Measurements from ENCODE around the gene CYSRT1.

CYSRT1 gene

GRCh38 chr9:137229903-137230704, 5.1 kb downstream of the CYSRT1 start:
- no peak for DNase-seq (ENCODE audit: low read depth)
- H3K4me3 ChIP-seq (ENCODE audit: low read length): no peak overlapping the region
- TF ChIP-seq, protein P1, sequence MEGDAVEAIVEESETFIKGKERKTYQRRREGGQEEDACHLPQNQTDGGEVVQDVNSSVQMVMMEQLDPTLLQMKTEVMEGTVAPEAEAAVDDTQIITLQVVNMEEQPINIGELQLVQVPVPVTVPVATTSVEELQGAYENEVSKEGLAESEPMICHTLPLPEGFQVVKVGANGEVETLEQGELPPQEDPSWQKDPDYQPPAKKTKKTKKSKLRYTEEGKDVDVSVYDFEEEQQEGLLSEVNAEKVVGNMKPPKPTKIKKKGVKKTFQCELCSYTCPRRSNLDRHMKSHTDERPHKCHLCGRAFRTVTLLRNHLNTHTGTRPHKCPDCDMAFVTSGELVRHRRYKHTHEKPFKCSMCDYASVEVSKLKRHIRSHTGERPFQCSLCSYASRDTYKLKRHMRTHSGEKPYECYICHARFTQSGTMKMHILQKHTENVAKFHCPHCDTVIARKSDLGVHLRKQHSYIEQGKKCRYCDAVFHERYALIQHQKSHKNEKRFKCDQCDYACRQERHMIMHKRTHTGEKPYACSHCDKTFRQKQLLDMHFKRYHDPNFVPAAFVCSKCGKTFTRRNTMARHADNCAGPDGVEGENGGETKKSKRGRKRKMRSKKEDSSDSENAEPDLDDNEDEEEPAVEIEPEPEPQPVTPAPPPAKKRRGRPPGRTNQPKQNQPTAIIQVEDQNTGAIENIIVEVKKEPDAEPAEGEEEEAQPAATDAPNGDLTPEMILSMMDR (conservative IDR thresholded peaks at IDR 0.05; ENCODE audit: low read length): no peak

DNA sequence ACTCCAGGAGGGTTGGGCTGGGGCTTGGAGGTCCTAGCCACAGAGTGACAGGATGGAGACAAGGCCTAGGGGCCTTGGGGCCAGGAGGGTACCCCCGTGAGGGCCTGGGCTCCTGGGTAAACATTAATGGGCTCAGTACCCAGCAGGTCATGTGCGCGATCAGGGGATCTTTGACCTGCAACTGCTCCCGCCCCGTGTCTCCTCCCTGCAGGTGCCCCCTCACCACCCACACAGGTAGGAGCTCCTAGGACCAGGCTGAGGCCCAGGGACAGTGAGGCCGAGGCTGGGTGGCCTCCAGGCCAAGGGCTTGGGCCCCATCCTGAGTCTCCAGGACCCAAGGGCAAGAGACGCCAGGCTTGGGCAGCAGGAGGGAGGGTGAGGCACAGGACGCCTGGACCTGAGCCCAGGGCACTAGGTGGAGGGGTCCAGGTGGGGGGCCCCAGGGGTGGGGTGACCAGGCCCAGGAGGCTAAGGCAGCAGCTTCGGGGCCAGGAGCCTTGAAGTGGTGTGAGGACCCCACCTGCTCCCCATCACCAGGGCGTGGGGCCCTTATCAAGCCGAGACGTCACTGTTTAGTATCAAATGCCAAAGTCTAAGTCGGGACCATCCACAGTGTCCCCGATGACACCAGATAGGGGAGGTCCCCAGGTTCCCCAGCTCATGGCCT, 5.9 kb downstream of the CYSRT1 start, which contains the start of gene SLC34A3:
TSS of gene SLC34A3 (plus strand) at position 197 of the 667 bp plus-strand sequence. CDS start 802 bp downstream, outside the sequence.
- H3K4me3 ChIP-seq (ENCODE audit: low read length): no peak within 1 kb of the TSS
- DNase-seq (ENCODE audit: low read depth): no peak
- TF ChIP-seq, protein P1 (conservative IDR thresholded peaks at IDR 0.05; ENCODE audit: low read length): no peak

GRCh38 chr9:137231372-137232039, 6.5 kb downstream of the CYSRT1 start:
- no peak overlapping the region for H3K4me3 ChIP-seq (ENCODE audit: low read length)
- TF ChIP-seq, protein P1 (conservative IDR thresholded peaks at IDR 0.05; ENCODE audit: low read length): no peak
- no peak for DNase-seq (ENCODE audit: low read depth)

DNA sequence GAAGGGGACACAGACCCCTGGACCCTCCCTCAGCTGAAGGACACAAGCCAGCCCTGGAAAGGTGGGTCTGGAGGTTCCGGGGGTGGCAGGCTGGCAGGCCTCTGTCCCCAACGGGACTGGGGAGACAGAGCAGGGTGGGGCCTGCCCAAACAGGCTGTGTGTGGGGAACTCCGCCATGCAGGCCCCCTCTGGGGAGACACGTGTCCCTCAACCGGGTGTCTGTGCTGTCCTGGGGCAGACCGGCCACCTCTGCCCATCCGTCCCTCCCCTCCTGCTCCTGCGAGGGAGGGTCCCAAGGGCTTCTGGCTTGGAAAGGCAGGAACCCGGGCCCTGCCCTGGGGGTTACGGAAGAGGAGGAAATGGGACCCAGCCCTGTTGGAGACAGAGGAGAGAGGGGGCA, 7.1 kb downstream of the CYSRT1 start:
- DNase-seq (ENCODE audit: low read depth): no peak
- H3K4me3 ChIP-seq (ENCODE audit: low read length): no peak overlapping the region
- TF ChIP-seq, protein P1 (conservative IDR thresholded peaks at IDR 0.05; ENCODE audit: low read length): no peak

- H3K4me3 ChIP-seq (ENCODE audit: low read length): no peak overlapping the region
- no peak for DNase-seq (ENCODE audit: low read depth)
- TF ChIP-seq, protein P1 (conservative IDR thresholded peaks at IDR 0.05; ENCODE audit: low read length): no peak
Measured at GRCh38 chr9:137232510-137232909, 7.5 kb downstream of the CYSRT1 start.

DNA sequence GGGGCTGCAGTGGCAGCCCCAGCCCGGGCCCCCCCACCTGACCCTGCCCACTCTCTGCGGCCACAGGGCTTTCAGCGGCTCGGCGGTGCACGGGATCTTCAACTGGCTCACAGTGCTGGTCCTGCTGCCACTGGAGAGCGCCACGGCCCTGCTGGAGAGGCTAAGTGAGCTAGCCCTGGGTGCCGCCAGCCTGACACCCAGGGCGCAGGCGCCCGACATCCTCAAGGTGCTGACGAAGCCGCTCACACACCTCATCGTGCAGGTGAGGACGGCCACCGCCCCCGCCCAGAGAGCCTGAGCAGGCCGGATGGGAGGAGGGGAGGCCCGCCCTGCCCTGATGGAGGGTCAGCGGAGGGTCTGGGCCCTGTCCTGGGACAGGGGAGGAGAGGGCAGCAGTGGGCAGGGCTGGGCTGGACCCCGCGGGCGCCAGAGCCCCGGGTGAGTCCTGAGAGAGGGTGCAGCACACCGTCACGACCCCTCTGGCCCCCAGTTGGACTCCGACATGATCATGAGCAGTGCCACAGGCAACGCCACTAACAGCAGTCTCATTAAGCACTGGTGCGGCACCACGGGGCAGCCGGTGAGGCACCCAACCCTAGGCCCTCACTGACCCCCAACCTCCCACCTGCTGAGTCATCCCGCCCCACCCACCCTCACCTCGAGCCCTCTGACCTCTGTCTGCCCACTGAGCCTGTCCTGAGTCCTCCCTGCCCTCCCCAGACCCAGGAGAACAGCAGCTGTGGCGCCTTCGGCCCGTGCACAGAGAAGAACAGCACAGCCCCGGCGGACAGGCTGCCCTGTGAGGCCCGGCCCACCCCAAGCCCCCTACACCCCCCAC, 8.4 kb downstream of the CYSRT1 start:
- TF ChIP-seq, protein P1 (conservative IDR thresholded peaks at IDR 0.05; ENCODE audit: low read length): no peak
- no peak for DNase-seq (ENCODE audit: low read depth)
- H3K4me3 ChIP-seq (ENCODE audit: low read length): no peak overlapping the region
